Endothelial cell of umbilical vein (primary cell): ENCODE data around the gene PSMA3. TPM values are rescaled to one million over a fixed set of nuclear protein-coding genes. Genes with fewer than 3 reads are reported as not detected.
A peak's percentile ranks its signal among the peaks of the same experiment; 100 is the strongest.

Experiments
- BruUV-seq: library from RNA; stranded (reverse); fragments of 400-500 nt; replicated peaks from 2 replicates; lab custom pipeline; 2021; lab: Mats Ljungman, UMichigan
- CTCF ChIA-PET: fragments of 300-600, 350-600 bp; sonication (Branson Sonifier 250); formaldehyde crosslinking; loops from one replicate; lab custom pipeline; 2021; ENCODE audit warnings: antibody characterized with exemption, inconsistent platforms; lab: Charles Lee
- POLR2A ChIA-PET: fragments of 300-600, 350-600 bp; sonication (Branson Sonifier 250); formaldehyde crosslinking; loops from one replicate; lab custom pipeline; 2021; ENCODE audit warnings: antibody characterized with exemption, inconsistent platforms; lab: Charles Lee
- DNase-seq: peaks from one replicate; pipeline ENCODE4 v3.0.0-alpha.2; 2011; ENCODE audit warnings: low read depth, low spot score
- FAIRE-seq: peaks from 2 replicates; lab custom pipeline; 2011; peaks lifted over from hg19 to GRCh38; lab: Jason Lieb, UNC
- H2AFZ ChIP-seq: 2 replicates; pipeline ENCODE4 v1.6.0; 2012; ENCODE audit warnings: low read depth, low read length, control low read depth, inconsistent platforms
- H3K27ac ChIP-seq: 2 replicates; pipeline ENCODE4 v1.5.1; 2011; ENCODE audit warnings: low read depth, mild to moderate bottlenecking, control low read depth, low read length, moderate library complexity; ENCODE audit not compliant: insufficient read depth
- H3K27me3 ChIP-seq, 2 experiments: 2 replicates each; pipeline versions ENCODE4 v1.6.0 to v1.6.1; 2011; ENCODE audit warnings: low read length in 2 of 2, mixed read lengths in 1 of 2; ENCODE audit not compliant: control insufficient read depth in 2 of 2, insufficient read depth in 2 of 2
- H3K36me3 ChIP-seq, 2 experiments: 2 replicates in 1 of 2; 3 replicates in 1 of 2; pipeline ENCODE4 v1.5.1; 2011; ENCODE audit warnings: low read length in 2 of 2, mild to moderate bottlenecking in 1 of 2, moderate library complexity in 1 of 2; ENCODE audit not compliant: control insufficient read depth in 2 of 2, insufficient read depth in 2 of 2; ENCODE audit errors: extremely low read depth in 1 of 2
- H3K4me1 ChIP-seq: 3 replicates; pipeline ENCODE4 v1.5.1; 2011; ENCODE audit warnings: mild to moderate bottlenecking, low read length; ENCODE audit not compliant: control insufficient read depth, insufficient read depth; ENCODE audit errors: extremely low read depth
- H3K4me2 ChIP-seq: 2 replicates; pipeline ENCODE4 v1.6.1; 2011; ENCODE audit warnings: low read length, control low read depth, mixed read lengths; ENCODE audit not compliant: insufficient read depth
- H3K4me3 ChIP-seq, 3 experiments: fragments of 200-600 bp in 1 of 3; sonication (generic), shearing (Covaris generic) in 1 of 3; replicated peaks in 1 of 3; 2 replicates each; pipeline ENCODE4 v1.5.1; 2011 to 2016; ENCODE audit warnings: control low read depth in 3 of 3, low read length in 3 of 3, mild to moderate bottlenecking in 2 of 3, inconsistent platforms in 1 of 3, low read depth in 1 of 3, moderate library complexity in 1 of 3; ENCODE audit not compliant: insufficient read depth in 1 of 3
- H3K79me2 ChIP-seq: 2 replicates; pipeline ENCODE4 v1.6.0; 2012; ENCODE audit warnings: low read length, inconsistent platforms; ENCODE audit not compliant: control insufficient read depth, insufficient read depth
- H3K9ac ChIP-seq: replicated peaks from 2 replicates; pipeline ENCODE3; 2011; ENCODE audit warnings: low read length, control low read depth; ENCODE audit not compliant: insufficient read depth; ENCODE audit errors: extremely low read depth
- H3K9me1 ChIP-seq: replicated peaks from 3 replicates; pipeline ENCODE4 v1.6.0; 2011; ENCODE audit warnings: mild to moderate bottlenecking, low read length; ENCODE audit not compliant: control insufficient read depth, insufficient read depth; ENCODE audit errors: extremely low read depth
- H3K9me3 ChIP-seq: replicated peaks from 2 replicates; pipeline ENCODE4 v1.5.1; 2012; ENCODE audit warnings: low read length, inconsistent platforms; ENCODE audit not compliant: control insufficient read depth, insufficient read depth
- H4K20me1 ChIP-seq: replicated peaks from 2 replicates; pipeline ENCODE3; 2011; ENCODE audit warnings: mild to moderate bottlenecking, low read length; ENCODE audit not compliant: control insufficient read depth, insufficient read depth; ENCODE audit errors: extremely low read depth
- CTCF ChIP-seq, 2 donors: IDR thresholded peaks; 1 replicate in 1 of 2; 2 replicates in 1 of 2; pipeline ENCODE4 v1.5.1; 2011; ENCODE audit warnings: low read length in 2 of 2, mild to moderate bottlenecking in 2 of 2, moderate library complexity in 2 of 2, control low read depth in 1 of 2, inconsistent platforms in 1 of 2, low read depth in 1 of 2; ENCODE audit not compliant: insufficient read depth in 1 of 2; ENCODE audit errors: extremely low read depth in 1 of 2
- EZH2 ChIP-seq: IDR thresholded peaks from 2 replicates; pipeline ENCODE4 v1.6.1; 2012; ENCODE audit warnings: borderline replicate concordance, low read depth, mild to moderate bottlenecking, moderate library complexity, low read length, inconsistent platforms; ENCODE audit not compliant: severe bottlenecking
- FOS ChIP-seq: IDR thresholded peaks from 2 replicates; pipeline ENCODE4 v1.6.1; 2011; ENCODE audit warnings: mild to moderate bottlenecking, low read length, moderate library complexity, borderline replicate concordance; ENCODE audit not compliant: insufficient read depth
- GATA2 ChIP-seq: IDR thresholded peaks from 2 replicates; pipeline ENCODE4 v1.7.0; 2011; ENCODE audit warnings: low read depth, mild to moderate bottlenecking, moderate library complexity, mixed read lengths, low read length; ENCODE audit not compliant: insufficient read length, insufficient read depth
- JUN ChIP-seq: IDR thresholded peaks from 2 replicates; pipeline ENCODE4 v1.6.1; 2011; ENCODE audit warnings: borderline replicate concordance, low read depth; ENCODE audit not compliant: insufficient read length, insufficient read depth
- MYC ChIP-seq: IDR thresholded peaks from one replicate; pipeline ENCODE4 v1.6.1; 2011; ENCODE audit warnings: mild to moderate bottlenecking, low read depth, low read length
- POLR2A ChIP-seq: IDR thresholded peaks from 2 replicates; pipeline ENCODE4 v1.6.1; 2012; ENCODE audit warnings: low read depth, mild to moderate bottlenecking, control low read depth, low read length
- POLR2AphosphoS5 ChIP-seq: IDR thresholded peaks from 2 replicates; pipeline ENCODE4 v1.6.1; 2012; ENCODE audit warnings: low read depth, mild to moderate bottlenecking, control low read depth, low read length, moderate library complexity; ENCODE audit not compliant: insufficient read depth
- dilution Hi-C: fragments of 300-500 bp; cut with MboI; formaldehyde crosslinking; loops from one replicate; pipeline ENCODE4 v1.15.0; 2019; ENCODE audit warnings: low sequenced_read_pairs; ENCODE audit not compliant: extremely low pct_ligation_motif_present
- intact Hi-C: fragments of 100-400 bp; cut with micrococcal nuclease; formaldehyde crosslinking; loops from one replicate; pipeline ENCODE4 v1.10.0; 2022
- polyA plus RNA-seq, 4 experiments: library from polyadenylated mRNA; depleted of rRNA in 3 of 4; stranded (reverse) in 3 of 4; unstranded in 1 of 4; fragments of >200 nt; gene quantifications; 2 replicates each; pipeline versions ENCODE4 v1.2.1 to v1.2.3, GENCODE V29; 2011 to 2012; ENCODE audit warnings: missing spikeins in 1 of 4
- total RNA-seq: library from RNA; stranded (reverse); gene quantifications from 2 replicates; pipeline ENCODE4 v1.2.3, GENCODE V29; 2021
- TF ChIP-seq, protein P1 (sequence below): IDR thresholded peaks from 2 replicates; pipeline ENCODE4 v1.6.1; 2011; ENCODE audit not compliant: insufficient read depth, insufficient read length

The PSMA3 gene
- total and polyA plus RNA-seq, 2 donors (not counting 3 experiments of a cell fraction or from before 2014, with no cell fraction given) = 240 to 297 TPM

DNA sequence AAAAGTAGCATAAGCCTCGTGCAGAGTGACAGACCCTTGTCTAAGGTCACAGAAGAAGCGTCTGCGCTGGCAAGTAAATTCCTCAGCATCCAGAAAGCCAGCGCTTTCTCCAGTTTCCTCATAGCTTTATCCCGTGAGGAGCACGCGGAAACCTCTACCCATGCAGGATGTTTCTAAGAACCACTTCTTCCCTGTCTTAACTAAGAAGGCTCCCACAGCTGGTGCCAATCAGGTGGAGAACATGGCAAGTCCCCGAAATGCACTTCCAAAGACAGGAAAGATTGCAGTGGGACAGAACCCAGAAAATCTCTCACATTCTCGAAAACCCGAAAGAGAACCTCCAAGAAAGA, 52.7 kb downstream of the PSMA3 start:
- H3K79me2 ChIP-seq = peaks cover 57% of the 10 kb centered on the region
- H3K27me3 ChIP-seq = no peaks in the 10 kb centered on the region
- H3K9me1 ChIP-seq = no peaks in the 10 kb centered on the region
- DNase-seq (no peak), FAIRE-seq (no peak)
- H3K9me3 ChIP-seq = no peaks in the 10 kb centered on the region
- peak overlapping the region; percentile 95 for H3K4me2 ChIP-seq
- peak overlapping the region; percentile 90 for H3K27ac ChIP-seq
- intact Hi-C loops = no loop called here
- dilution Hi-C loops = no loop called here
- H3K36me3 ChIP-seq = peaks cover 8 to 13% of the 10 kb centered on the region in 2 experiments
- no peaks in the 10 kb centered on the region for H4K20me1 ChIP-seq
- TF ChIP-seq CTCF (IDR thresholded peaks at IDR 0.05; ENCODE audit: extremely low read depth in 1 of 2, insufficient read depth in 1 of 2, low read depth in 1 of 2, low read length in 2 of 2) (no peak), EZH2 (no peak), GATA2 (no peak), POLR2AphosphoS5 (no peak), FOS (no peak), POLR2A (no peak), JUN (no peak), MYC (no peak)
- TF ChIP-seq, protein P1, sequence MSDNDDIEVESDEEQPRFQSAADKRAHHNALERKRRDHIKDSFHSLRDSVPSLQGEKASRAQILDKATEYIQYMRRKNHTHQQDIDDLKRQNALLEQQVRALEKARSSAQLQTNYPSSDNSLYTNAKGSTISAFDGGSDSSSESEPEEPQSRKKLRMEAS = no peak
- ChIA-PET CTCF (interaction anchor here (1.0 to 2.2 kb wide), 5 partner anchors 10 to 99 kb away, joined by 3 to 12 read pairs (median 6); partner anchors contain the start of gene TOMM20L), POLR2A (interaction anchor here (1.1 to 1.8 kb wide), 3 partner anchors 8 to 97 kb away, joined by 3 to 9 read pairs (median 8); partner anchors contain the start of gene ACTR10)
- H3K4me1 ChIP-seq = peaks cover 14% of the 10 kb centered on the region
- BruUV-seq = TSS peak; percentile 51
- peak overlapping the region; percentile 70 to 97 (median 91) for H3K4me3 ChIP-seq
- H2AFZ ChIP-seq = no peak overlapping the region
- peak overlapping the region; percentile 91 for H3K9ac ChIP-seq
